GM19324 (cell line): ENCODE results near the gene CLRN1.

Source experiments
- ATAC-seq: cut with Tn5 transposase; IDR thresholded peaks from one replicate; pipeline ENCODE4 v1.9.1; 2021; ENCODE audit warnings: mild to moderate bottlenecking, moderate library complexity; ENCODE audit not compliant: unreplicated experiment, low FRiP score

Gene CLRN1

GRCh38 chr3:150925751-150926201 lies 46.8 kb downstream of the CLRN1 start:
- ATAC-seq, result peak; percentile 80

GRCh38 chr3:150922611-150923010 lies 49.9 kb downstream of the CLRN1 start:
- no peak for ATAC-seq

GRCh38 chr3:150921209-150921608 lies 51.3 kb downstream of the CLRN1 start:
- ATAC-seq, result no peak

GRCh38 chr3:150920236-150920635 lies 52.3 kb downstream of the CLRN1 start:
- no peak for ATAC-seq

- ATAC-seq, result no peak
These were observed 54.6 kb downstream of the CLRN1 start for GRCh38 chr3:150917951-150918350.

- no peak for ATAC-seq
These were observed 59.2 kb downstream of the CLRN1 start for GRCh38 chr3:150913133-150913922.

GRCh38 chr3:150912501-150912900 lies 60.0 kb downstream of the CLRN1 start:
- no peak for ATAC-seq

GRCh38 chr3:150911771-150912170 lies 60.8 kb downstream of the CLRN1 start:
- ATAC-seq, result no peak

- ATAC-seq, result no peak
These were observed 66.1 kb downstream of the CLRN1 start for GRCh38 chr3:150906461-150906860.

- ATAC-seq, result no peak
These were observed 66.8 kb downstream of the CLRN1 start for GRCh38 chr3:150905746-150906145.

- no peak for ATAC-seq
These were observed 67.2 kb downstream of the CLRN1 start, which contains the start of gene MINDY4B for GRCh38 chr3:150905339-150905738. TSS of gene MINDY4B (minus strand) at chr3:150905439. CDS start at chr3:150905439, 0 bp downstream.

GRCh38 chr3:150902988-150903387 lies 69.5 kb downstream of the CLRN1 start:
- ATAC-seq, result no peak

GRCh38 chr3:150901793-150902192 lies 70.7 kb downstream of the CLRN1 start:
- ATAC-seq, result no peak

GRCh38 chr3:150899141-150899540 lies 73.4 kb downstream of the CLRN1 start:
- ATAC-seq, result no peak

GRCh38 chr3:150898046-150898754 lies 74.3 kb downstream of the CLRN1 start:
- ATAC-seq, result no peak

- ATAC-seq, result no peak
These were observed 74.9 kb downstream of the CLRN1 start for GRCh38 chr3:150897592-150897991.

GRCh38 chr3:150890831-150891230 lies 81.7 kb downstream of the CLRN1 start:
- no peak for ATAC-seq

GRCh38 chr3:150890295-150890694 lies 82.2 kb downstream of the CLRN1 start:
- no peak for ATAC-seq

- no peak for ATAC-seq
These were observed 83.4 kb downstream of the CLRN1 start for GRCh38 chr3:150889106-150889505.

GRCh38 chr3:150887031-150887430 lies 85.5 kb downstream of the CLRN1 start:
- ATAC-seq, result no peak

GRCh38 chr3:150885535-150885934 lies 87.0 kb downstream of the CLRN1 start:
- no peak for ATAC-seq
